Mesodermal cell (in vitro differentiated cells): ENCODE measurements around the gene TRAPPC3L.

Experiments
- H3K27ac ChIP-seq: 2 replicates; pipeline ENCODE4 v1.7.0; 2013; ENCODE audit warnings: mild to moderate bottlenecking, low read depth, low read length, moderate library complexity; ENCODE audit not compliant: severe bottlenecking
- H3K36me3 ChIP-seq: 2 replicates; pipeline ENCODE4 v1.7.1; 2013; ENCODE audit warnings: mild to moderate bottlenecking, low read length, moderate library complexity; ENCODE audit not compliant: control insufficient read depth, insufficient read depth
- H3K4me1 ChIP-seq: one replicate; pipeline ENCODE4 v1.7.1; 2013; ENCODE audit warnings: mild to moderate bottlenecking, low read length; ENCODE audit not compliant: insufficient read depth, control insufficient read depth, poor library complexity, severe bottlenecking
- H3K4me3 ChIP-seq: 2 replicates; pipeline ENCODE4 v1.7.0; 2013; ENCODE audit warnings: low read length, control low read depth, mild to moderate bottlenecking; ENCODE audit not compliant: insufficient read depth, poor library complexity, severe bottlenecking; ENCODE audit errors: extremely low read depth
- H3K9me3 ChIP-seq: 2 replicates; pipeline ENCODE4 v1.7.1; 2013; ENCODE audit warnings: mild to moderate bottlenecking, low read length, moderate library complexity; ENCODE audit not compliant: control insufficient read depth
- WGBS, 2 experiments: methylation state at CpG; one replicate each; pipeline ENCODE4 v1.1.5; 2013; ENCODE audit warnings: missing lambda C conversion rate in 2 of 2; ENCODE audit not compliant: insufficient coverage in 2 of 2; 5-methylcytosine and 5-hydroxymethylcytosine counted together

Gene TRAPPC3L

GRCh38 chr6:116570856-116571682 is 25.6 kb upstream of the TRAPPC3L start, which contains the start of gene RWDD1:
RWDD1 (plus strand) TSS chr6:116571504; CDS start chr6:116571583, 79 bp downstream.
- H3K9me3 ChIP-seq, result no peaks in the 10 kb centered on the region
- H3K4me1 ChIP-seq, result peaks cover 6% of the 10 kb centered on the region
- H3K36me3 ChIP-seq, result peaks cover 21% of the 10 kb centered on the region
- H3K27ac ChIP-seq, result peak within 1 kb of the TSS; percentile 91
- WGBS, 2 experiments, result 0% methylated on average over 52 to 57 of the region's 62 CpGs
- H3K4me3 ChIP-seq, result peak within 1 kb of the TSS; percentile 84

GRCh38 chr6:116568821-116569755 is 23.6 kb upstream of the TRAPPC3L start:
- Histone ChIP-seq H3K9me3 (no peaks in the 10 kb centered on the region), H3K36me3 (peaks cover 3% of the 10 kb centered on the region), H3K4me3 (no peak overlapping the region), H3K4me1 (peaks cover 6% of the 10 kb centered on the region), H3K27ac (no peak overlapping the region)
- 71 to 94% methylated on average over 2 to 3 of the region's 7 CpGs for whole genome bisulfite sequencing, 2 experiments

GRCh38 chr6:116568111-116568510 is 22.6 kb upstream of the TRAPPC3L start:
- Histone ChIP-seq H3K4me1 (peaks cover 6% of the 10 kb centered on the region), H3K4me3 (no peak overlapping the region), H3K27ac (no peak overlapping the region), H3K9me3 (no peaks in the 10 kb centered on the region), H3K36me3 (no peaks in the 10 kb centered on the region)

- no peaks in the 10 kb centered on the region for H3K9me3 ChIP-seq
- H3K27ac ChIP-seq, result no peak overlapping the region
- no peaks in the 10 kb centered on the region for H3K36me3 ChIP-seq
- H3K4me3 ChIP-seq, result no peak overlapping the region
- WGBS, 2 experiments, result 94% methylated on average over 32 to 41 of the region's 42 CpGs
- H3K4me1 ChIP-seq, result no peaks in the 10 kb centered on the region
These were observed 19.7 kb upstream of the TRAPPC3L start for GRCh38 chr6:116564921-116565872.

- H3K4me3 ChIP-seq, result no peak overlapping the region
- WGBS, 2 experiments, result 78 to 97% methylated on average over 4 to 7 of the region's 7 CpGs
These were observed 18.8 kb upstream of the TRAPPC3L start for GRCh38 chr6:116564311-116564710.

GRCh38 chr6:116563830-116564229 is 18.3 kb upstream of the TRAPPC3L start:
- WGBS, 2 experiments, result 89 to 93% methylated on average over 7 to 9 of the region's 9 CpGs
- no peak overlapping the region for H3K27ac ChIP-seq
- no peaks in the 10 kb centered on the region for H3K9me3 ChIP-seq
- no peak overlapping the region for H3K4me3 ChIP-seq
- no peaks in the 10 kb centered on the region for H3K36me3 ChIP-seq
- H3K4me1 ChIP-seq, result no peaks in the 10 kb centered on the region

More at GRCh38 chr6:116564311-116564710, 18.8 kb upstream of the TRAPPC3L start:
- H3K4me1 ChIP-seq, result no peaks in the 10 kb centered on the region
- H3K9me3 ChIP-seq, result no peaks in the 10 kb centered on the region
- no peak overlapping the region for H3K27ac ChIP-seq
- H3K36me3 ChIP-seq, result no peaks in the 10 kb centered on the region

GRCh38 chr6:116562614-116563013 is 17.1 kb upstream of the TRAPPC3L start:
- Histone ChIP-seq H3K9me3 (no peaks in the 10 kb centered on the region), H3K4me3 (no peak overlapping the region), H3K27ac (peak overlapping the region; percentile 54), H3K4me1 (no peaks in the 10 kb centered on the region), H3K36me3 (no peaks in the 10 kb centered on the region)
- 56 to 64% methylated on average over 3 of the region's 3 CpGs for WGBS, 2 experiments

GRCh38 chr6:116562019-116562403 is 16.5 kb upstream of the TRAPPC3L start:
- Histone ChIP-seq H3K4me3 (no peak overlapping the region), H3K36me3 (no peaks in the 10 kb centered on the region), H3K4me1 (no peaks in the 10 kb centered on the region), H3K9me3 (no peaks in the 10 kb centered on the region), H3K27ac (no peak overlapping the region)
- 96 to 100% methylated on average over 2 to 3 of the region's 4 CpGs for WGBS, 2 experiments

GRCh38 chr6:116561377-116562018 is 16.0 kb upstream of the TRAPPC3L start:
- no peak overlapping the region for H3K27ac ChIP-seq
- H3K4me3 ChIP-seq, result no peak overlapping the region
- no peaks in the 10 kb centered on the region for H3K9me3 ChIP-seq
- WGBS, 2 experiments, result 61 to 66% methylated on average over 7 to 8 of the region's 9 CpGs
- no peaks in the 10 kb centered on the region for H3K4me1 ChIP-seq
- H3K36me3 ChIP-seq, result no peaks in the 10 kb centered on the region

- no peak overlapping the region for H3K4me3 ChIP-seq
- WGBS, 2 experiments, result no CpG with 5 or more reads among the region's 2 CpGs
- H3K27ac ChIP-seq, result no peak overlapping the region
- no peaks in the 10 kb centered on the region for H3K36me3 ChIP-seq
- no peaks in the 10 kb centered on the region for H3K4me1 ChIP-seq
- no peaks in the 10 kb centered on the region for H3K9me3 ChIP-seq
These were observed 14.6 kb upstream of the TRAPPC3L start for GRCh38 chr6:116560130-116560529.
